Fibroblast of lung (primary cell): Measurements from ENCODE around the gene MYBPC2.
A peak's percentile ranks its signal among the peaks of the same experiment; 100 is the strongest.

Source experiments
- CTCF ChIP-seq, 2 donors: IDR thresholded peaks in 1 of 2; conservative IDR thresholded peaks in 1 of 2; 1 replicate in 1 of 2; 2 replicates in 1 of 2; pipeline ENCODE4 v1.5.1; 2011 to 2012; ENCODE audit warnings: low read length in 2 of 2, control low read depth in 1 of 2, inconsistent platforms in 1 of 2, low read depth in 1 of 2, mild to moderate bottlenecking in 1 of 2
- EZH2 ChIP-seq: IDR thresholded peaks from 2 replicates; pipeline ENCODE4 v1.5.1; 2012; ENCODE audit warnings: low read length, control low read depth, mild to moderate bottlenecking; ENCODE audit errors: missing control alignments

DNA sequence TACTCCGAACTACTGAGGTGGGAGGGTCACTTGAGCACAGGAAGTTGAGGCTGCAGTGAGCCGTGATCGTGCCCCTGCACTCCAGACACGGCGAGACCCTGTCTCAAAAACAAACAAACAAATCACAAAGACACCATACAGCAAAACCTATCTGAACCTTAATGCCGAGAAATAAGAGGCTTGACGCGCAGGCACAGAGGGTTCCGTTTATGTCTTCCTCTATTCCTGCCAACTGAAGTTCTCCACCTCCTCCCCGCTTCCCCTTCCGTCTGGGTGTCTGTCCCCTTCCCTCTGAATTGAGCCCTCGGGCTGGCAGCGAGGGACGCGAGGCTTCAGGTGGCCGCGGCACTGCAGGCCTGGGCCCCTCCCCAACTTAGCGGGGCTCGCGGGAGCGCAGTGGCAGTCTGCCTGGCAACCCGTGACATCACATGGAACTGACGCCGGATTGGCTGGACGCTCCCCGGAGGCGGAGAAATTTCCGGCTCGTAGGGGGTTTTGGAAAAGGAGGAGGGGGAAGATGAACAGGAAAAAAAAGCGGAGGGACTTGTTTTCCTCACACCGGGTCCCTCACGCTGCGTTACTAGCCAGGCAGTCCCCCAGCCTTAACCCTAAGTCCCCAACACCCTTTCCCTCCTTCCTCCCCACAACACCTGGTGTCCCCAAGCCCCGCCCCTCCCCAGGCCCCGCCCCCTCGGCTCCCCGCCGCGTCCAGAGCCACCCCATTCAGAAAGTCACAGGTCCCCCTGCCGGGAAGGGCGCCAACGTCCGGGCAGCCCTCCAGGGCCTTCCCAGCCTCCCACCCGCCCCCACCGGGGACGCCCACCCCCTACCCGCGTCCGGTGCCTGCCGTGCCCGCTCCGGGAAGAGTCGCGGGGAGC is 1.1 kb upstream of the MYBPC2 start:
- TF ChIP-seq CTCF (conservative IDR thresholded peaks at IDR 0.05 in 1 of 2, IDR thresholded peaks at IDR 0.05 in 1 of 2; ENCODE audit: low read depth in 1 of 2, low read length in 2 of 2): no peak
- TF ChIP-seq EZH2: peak; percentile 43
